ENCODE results near the gene KIF26B.

Gene KIF26B

DNA sequence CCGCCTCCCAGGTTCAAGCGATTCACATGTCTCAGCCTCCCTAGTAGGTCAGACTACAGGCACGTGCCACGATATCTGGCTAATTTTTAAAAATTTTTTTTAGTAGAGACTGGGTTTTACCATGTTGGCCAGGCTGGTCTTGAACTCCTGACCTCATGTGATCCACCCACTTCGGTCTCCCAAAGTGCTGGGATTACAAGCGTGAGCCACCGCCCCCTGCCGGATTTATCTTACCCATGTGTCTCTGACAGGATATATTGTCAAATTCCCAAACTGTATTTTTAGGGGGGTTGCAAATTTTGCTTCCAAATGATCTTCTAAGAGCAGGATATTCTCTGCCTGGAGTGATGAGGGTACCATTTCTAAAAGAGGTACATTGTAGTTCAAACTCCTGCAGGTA, 74.3 kb downstream of the KIF26B start:
- Histone ChIP-seq H3K9ac (ENCODE audit: low read length) (no peak overlapping the region), H2BK120ac (ENCODE audit: low read depth, low read length) (no peak overlapping the region), H4K8ac (ENCODE audit: low read depth, low read length) (no peak overlapping the region), H3K79me2 (ENCODE audit: control insufficient read depth, insufficient read depth, low read length) (no peaks in the 10 kb centered on the region), H3K27ac (ENCODE audit: low read depth, low read length) (no peak overlapping the region), H3K27me3 (ENCODE audit: insufficient read depth, low read length, poor library complexity) (no peaks in the 10 kb centered on the region), H3K23ac (ENCODE audit: low read length) (no peak overlapping the region), H3K4me2 (ENCODE audit: low read length) (no peak overlapping the region), H2BK15ac (replicated peaks; ENCODE audit: low read depth) (no peak overlapping the region), H3K36me3 (ENCODE audit: control insufficient read depth, insufficient read depth, low read length) (no peaks in the 10 kb centered on the region), H3K79me1 (ENCODE audit: low read length) (no peaks in the 10 kb centered on the region), H3K4ac (ENCODE audit: low read depth, low read length) (no peak overlapping the region), H4K5ac (ENCODE audit: low read length) (no peak overlapping the region), H3K4me3 (ENCODE audit: low read length) (no peak overlapping the region), H3K4me1 (ENCODE audit: control insufficient read depth, low read depth, low read length) (no peaks in the 10 kb centered on the region), H2BK5ac (ENCODE audit: low read length) (no peak overlapping the region), H3K18ac (ENCODE audit: low read length) (no peak overlapping the region), H2AK5ac (ENCODE audit: low read length) (no peak overlapping the region), H3K56ac (ENCODE audit: low read length) (no peak overlapping the region)
- WGBS (ENCODE audit: extremely low coverage, insufficient coverage, low lambda C conversion rate): no CpG with 5 or more reads among the region's 8 CpGs
- DNase-seq: no peak

DNA sequence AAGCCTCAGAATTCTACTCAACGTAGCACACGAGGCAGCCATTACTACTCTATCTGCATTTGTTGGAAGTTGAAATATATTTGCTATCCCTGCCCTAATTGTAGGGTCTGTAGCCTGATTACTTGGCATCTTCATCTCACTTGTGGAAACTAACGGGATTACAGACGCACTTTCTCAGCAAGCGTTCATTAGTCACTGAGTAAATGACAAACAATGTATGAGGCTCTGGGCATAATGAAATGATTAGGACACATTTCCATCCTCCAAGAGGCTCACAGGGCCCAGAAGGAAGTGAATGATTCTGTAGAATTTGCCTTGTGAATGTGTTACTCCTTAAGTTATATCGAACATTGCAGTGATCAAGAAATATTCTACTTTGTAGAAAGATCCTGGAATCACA, 78.1 kb downstream of the KIF26B start:
- H4K8ac ChIP-seq (ENCODE audit: low read depth, low read length): no peak overlapping the region
- H3K4me2 ChIP-seq (ENCODE audit: low read length): no peak overlapping the region

DNA sequence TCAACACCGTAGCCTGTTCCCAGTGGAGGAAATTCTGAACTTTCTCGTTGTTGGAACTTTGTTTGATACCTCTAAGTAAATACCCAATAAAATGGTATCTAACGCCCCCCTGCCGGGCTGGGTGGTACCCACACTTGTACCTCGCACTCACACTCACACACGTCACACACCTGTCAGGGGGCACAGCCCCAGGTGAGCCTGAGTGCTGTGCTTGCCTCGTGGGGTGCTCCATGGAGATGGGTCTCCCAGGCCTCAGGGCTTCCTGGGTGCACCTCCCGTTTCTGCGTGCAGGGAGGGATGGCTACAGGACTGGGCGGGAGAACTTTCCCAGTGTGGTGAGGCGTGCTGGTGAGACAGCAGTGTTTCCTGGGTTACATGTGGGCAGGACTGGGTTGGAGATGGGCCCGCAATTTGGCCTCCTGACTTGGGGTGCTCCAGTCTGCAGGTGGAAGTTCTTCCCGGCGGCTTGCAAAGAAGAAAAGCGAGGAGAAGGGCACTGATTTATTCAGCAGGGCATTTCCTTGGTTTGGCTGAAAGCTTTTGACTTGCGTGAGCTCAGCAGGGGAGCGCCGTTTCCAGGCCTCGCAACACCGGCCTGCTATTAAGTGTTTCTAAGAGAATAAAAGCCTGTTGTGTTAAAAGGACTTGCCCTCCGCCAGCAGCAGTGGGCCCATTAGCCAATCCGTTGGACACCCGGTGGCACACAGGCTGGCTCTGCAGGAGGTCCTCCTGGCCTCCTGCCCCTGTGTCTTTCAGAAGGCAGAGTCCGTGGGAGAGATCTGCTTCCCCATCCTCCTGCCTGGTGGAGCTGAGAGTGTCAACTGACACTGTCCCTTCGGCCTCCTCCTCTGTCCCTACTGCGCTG, 79.7 kb downstream of the KIF26B start:
- Histone ChIP-seq H3K4me3 (ENCODE audit: low read length) (no peak overlapping the region), H2AK5ac (ENCODE audit: low read length) (no peak overlapping the region), H4K8ac (ENCODE audit: low read depth, low read length) (no peak overlapping the region), H3K27ac (ENCODE audit: low read depth, low read length) (no peak overlapping the region), H4K5ac (ENCODE audit: low read length) (no peak overlapping the region), H2BK5ac (ENCODE audit: low read length) (no peak overlapping the region), H3K4me1 (ENCODE audit: control insufficient read depth, low read depth, low read length) (no peaks in the 10 kb centered on the region), H3K18ac (ENCODE audit: low read length) (no peak overlapping the region), H3K56ac (ENCODE audit: low read length) (no peak overlapping the region), H3K4me2 (ENCODE audit: low read length) (no peak overlapping the region), H2BK120ac (ENCODE audit: low read depth, low read length) (no peak overlapping the region), H2BK15ac (replicated peaks; ENCODE audit: low read depth) (no peak overlapping the region), H3K4ac (ENCODE audit: low read depth, low read length) (no peak overlapping the region), H3K79me1 (ENCODE audit: low read length) (no peaks in the 10 kb centered on the region), H3K36me3 (ENCODE audit: control insufficient read depth, insufficient read depth, low read length) (no peaks in the 10 kb centered on the region), H3K23ac (ENCODE audit: low read length) (no peak overlapping the region), H3K9ac (ENCODE audit: low read length) (no peak overlapping the region), H3K79me2 (ENCODE audit: control insufficient read depth, insufficient read depth, low read length) (no peaks in the 10 kb centered on the region), H3K27me3 (ENCODE audit: insufficient read depth, low read length, poor library complexity) (no peaks in the 10 kb centered on the region)
- WGBS (ENCODE audit: extremely low coverage, insufficient coverage, low lambda C conversion rate): no CpG with 5 or more reads among the region's 26 CpGs
- peak; percentile 53 for DNase-seq

More for the DNA sequence above, 78.1 kb downstream of the KIF26B start:
- H3K4me1 ChIP-seq (ENCODE audit: control insufficient read depth, low read depth, low read length): no peaks in the 10 kb centered on the region
- no peak overlapping the region for H3K4me3 ChIP-seq (ENCODE audit: low read length)
- H3K79me1 ChIP-seq (ENCODE audit: low read length): no peaks in the 10 kb centered on the region
- no peak overlapping the region for H3K27ac ChIP-seq (ENCODE audit: low read depth, low read length)
- H2BK120ac ChIP-seq (ENCODE audit: low read depth, low read length): no peak overlapping the region
- no peaks in the 10 kb centered on the region for H3K27me3 ChIP-seq (ENCODE audit: insufficient read depth, low read length, poor library complexity)
- H3K56ac ChIP-seq (ENCODE audit: low read length): no peak overlapping the region
- WGBS (ENCODE audit: extremely low coverage, insufficient coverage, low lambda C conversion rate): no CpG with 5 or more reads among the region's 6 CpGs
- DNase-seq: no peak
- H3K36me3 ChIP-seq (ENCODE audit: control insufficient read depth, insufficient read depth, low read length): no peaks in the 10 kb centered on the region
- H3K18ac ChIP-seq (ENCODE audit: low read length): no peak overlapping the region
- no peak overlapping the region for H2BK5ac ChIP-seq (ENCODE audit: low read length)
- H3K23ac ChIP-seq (ENCODE audit: low read length): no peak overlapping the region
- no peak overlapping the region for H2BK15ac ChIP-seq (replicated peaks; ENCODE audit: low read depth)
- no peaks in the 10 kb centered on the region for H3K79me2 ChIP-seq (ENCODE audit: control insufficient read depth, insufficient read depth, low read length)
- H3K4ac ChIP-seq (ENCODE audit: low read depth, low read length): no peak overlapping the region
- H4K5ac ChIP-seq (ENCODE audit: low read length): no peak overlapping the region
- H2AK5ac ChIP-seq (ENCODE audit: low read length): no peak overlapping the region
- H3K9ac ChIP-seq (ENCODE audit: low read length): no peak overlapping the region

DNA sequence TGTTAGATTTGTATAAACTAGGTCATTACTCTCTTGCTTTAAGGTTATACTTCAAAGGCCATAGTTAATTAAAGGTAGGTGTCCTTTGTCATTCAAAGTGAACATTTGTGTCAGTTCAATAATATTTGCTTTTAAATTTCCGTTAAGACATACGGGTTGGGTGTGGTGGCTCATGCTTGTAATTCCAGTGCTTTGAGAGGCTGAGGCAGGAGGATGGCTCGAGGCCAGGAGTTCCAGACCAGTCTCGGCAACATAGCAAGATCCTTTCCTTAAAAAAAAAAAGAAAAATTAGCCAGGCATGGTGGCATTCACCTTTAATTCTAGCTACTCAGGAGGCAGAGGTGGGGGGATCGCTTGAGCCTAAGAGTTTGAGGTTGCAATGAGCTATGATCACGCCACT, 80.4 kb downstream of the KIF26B start:
- H3K4me2 ChIP-seq (ENCODE audit: low read length): no peak overlapping the region
- H3K79me1 ChIP-seq (ENCODE audit: low read length): no peaks in the 10 kb centered on the region
- no peak overlapping the region for H2AK5ac ChIP-seq (ENCODE audit: low read length)
- H2BK120ac ChIP-seq (ENCODE audit: low read depth, low read length): no peak overlapping the region
- no peaks in the 10 kb centered on the region for H3K4me1 ChIP-seq (ENCODE audit: control insufficient read depth, low read depth, low read length)
- H3K79me2 ChIP-seq (ENCODE audit: control insufficient read depth, insufficient read depth, low read length): no peaks in the 10 kb centered on the region
- no peak overlapping the region for H3K18ac ChIP-seq (ENCODE audit: low read length)
- H2BK5ac ChIP-seq (ENCODE audit: low read length): no peak overlapping the region
- no peak overlapping the region for H3K23ac ChIP-seq (ENCODE audit: low read length)
- no peak overlapping the region for H3K4ac ChIP-seq (ENCODE audit: low read depth, low read length)
- WGBS (ENCODE audit: extremely low coverage, insufficient coverage, low lambda C conversion rate): no CpG with 5 or more reads among the region's 6 CpGs
- H4K8ac ChIP-seq (ENCODE audit: low read depth, low read length): no peak overlapping the region
- H3K36me3 ChIP-seq (ENCODE audit: control insufficient read depth, insufficient read depth, low read length): no peaks in the 10 kb centered on the region
- H3K56ac ChIP-seq (ENCODE audit: low read length): no peak overlapping the region
- H3K27ac ChIP-seq (ENCODE audit: low read depth, low read length): no peak overlapping the region
- H3K27me3 ChIP-seq (ENCODE audit: insufficient read depth, low read length, poor library complexity): no peaks in the 10 kb centered on the region
- no peak for DNase-seq
- no peak overlapping the region for H4K5ac ChIP-seq (ENCODE audit: low read length)
- H3K9ac ChIP-seq (ENCODE audit: low read length): no peak overlapping the region
- no peak overlapping the region for H3K4me3 ChIP-seq (ENCODE audit: low read length)
- no peak overlapping the region for H2BK15ac ChIP-seq (replicated peaks; ENCODE audit: low read depth)

DNA sequence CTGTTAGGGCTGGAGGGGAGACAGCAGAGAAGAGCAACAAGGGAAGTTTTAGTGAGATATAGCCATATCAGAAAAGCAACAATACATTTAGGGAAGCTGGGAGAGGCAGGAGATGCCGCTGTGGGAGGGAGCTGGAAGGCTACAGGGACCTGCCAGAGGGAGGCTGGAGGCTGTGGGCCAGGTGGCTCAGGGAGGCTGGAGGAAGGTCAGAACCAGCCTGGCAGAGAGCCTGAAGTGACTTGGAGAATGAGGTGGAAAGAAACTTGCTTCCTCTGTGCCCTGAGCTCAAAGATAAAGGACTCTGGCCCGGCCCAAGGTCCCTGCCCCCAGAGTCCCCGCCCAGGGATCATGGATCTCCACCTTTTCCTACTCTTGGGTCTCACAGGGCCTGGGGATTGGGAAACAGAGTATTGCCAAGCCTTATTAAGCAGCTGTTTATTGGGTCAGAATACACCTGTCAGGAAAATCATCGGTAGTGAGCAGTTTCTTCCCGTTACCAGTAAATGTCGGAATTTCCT, 85.9 kb downstream of the KIF26B start:
- no CpG with 5 or more reads among the region's 6 CpGs for WGBS (ENCODE audit: extremely low coverage, insufficient coverage, low lambda C conversion rate)

More for the DNA sequence above, 85.9 kb downstream of the KIF26B start:
- H3K27me3 ChIP-seq (ENCODE audit: insufficient read depth, low read length, poor library complexity): no peaks in the 10 kb centered on the region
- no peak overlapping the region for H3K18ac ChIP-seq (ENCODE audit: low read length)
- H3K4me3 ChIP-seq (ENCODE audit: low read length): no peak overlapping the region
- H4K8ac ChIP-seq (ENCODE audit: low read depth, low read length): no peak overlapping the region
- H2BK120ac ChIP-seq (ENCODE audit: low read depth, low read length): no peak overlapping the region
- H2AK5ac ChIP-seq (ENCODE audit: low read length): no peak overlapping the region
- no peak overlapping the region for H3K9ac ChIP-seq (ENCODE audit: low read length)
- no peak overlapping the region for H3K4me2 ChIP-seq (ENCODE audit: low read length)
- H3K4me1 ChIP-seq (ENCODE audit: control insufficient read depth, low read depth, low read length): no peaks in the 10 kb centered on the region
- no peak overlapping the region for H3K4ac ChIP-seq (ENCODE audit: low read depth, low read length)
- H4K5ac ChIP-seq (ENCODE audit: low read length): no peak overlapping the region
- H3K79me1 ChIP-seq (ENCODE audit: low read length): no peaks in the 10 kb centered on the region
- H3K23ac ChIP-seq (ENCODE audit: low read length): no peak overlapping the region
- H3K79me2 ChIP-seq (ENCODE audit: control insufficient read depth, insufficient read depth, low read length): no peaks in the 10 kb centered on the region
- no peak overlapping the region for H3K56ac ChIP-seq (ENCODE audit: low read length)
- H3K36me3 ChIP-seq (ENCODE audit: control insufficient read depth, insufficient read depth, low read length): no peaks in the 10 kb centered on the region
- no peak overlapping the region for H2BK15ac ChIP-seq (replicated peaks; ENCODE audit: low read depth)
- no peak for DNase-seq
- H2BK5ac ChIP-seq (ENCODE audit: low read length): no peak overlapping the region
- no peak overlapping the region for H3K27ac ChIP-seq (ENCODE audit: low read depth, low read length)

Measured in mesendoderm (in vitro differentiated cells).